OCI-LY3 (cell line): ENCODE data around the gene PPARGC1A.

ENCODE experiments used
- H2AFZ ChIP-seq: fragments of 200-600, 300-600 bp; shearing (Covaris generic); 2 replicates; pipeline ENCODE4 v1.6.0; 2014; ENCODE audit warnings: antibody characterized with exemption, low read depth, low read length
- H3K27ac ChIP-seq: fragments of 200-600, 300-600 bp; sonication (generic); 2 replicates; pipeline ENCODE4 v1.5.1; 2014; ENCODE audit warnings: mild to moderate bottlenecking, low read length, moderate library complexity, mixed read lengths
- H3K27me3 ChIP-seq: fragments of 200-600, 300-600 bp; sonication (generic); 2 replicates; pipeline ENCODE4 v1.6.1; 2014; ENCODE audit warnings: low read depth, low read length, mixed read lengths
- H3K36me3 ChIP-seq: fragments of 200-600, 300-600 bp; sonication (generic); replicated peaks from 2 replicates; pipeline ENCODE3; 2014; ENCODE audit warnings: low read depth, low read length, mixed read lengths
- H3K4me1 ChIP-seq: fragments of 300-600, 200-600 bp; sonication (generic); 2 replicates; pipeline ENCODE4 v1.6.1; 2014; ENCODE audit warnings: low read length, mixed read lengths
- H3K4me2 ChIP-seq: fragments of 200-600, 300-600 bp; sonication (generic); 2 replicates; pipeline ENCODE4 v1.6.1; 2014; ENCODE audit warnings: low read length, mixed read lengths
- H3K4me3 ChIP-seq: fragments of 300-600, 200-600 bp; sonication (generic); 2 replicates; pipeline ENCODE4 v1.5.1; 2014; ENCODE audit warnings: antibody characterized with exemption, mild to moderate bottlenecking, low read length, moderate library complexity
- H3K79me2 ChIP-seq: fragments of 300-600, 200-600 bp; shearing (Covaris generic); 2 replicates; pipeline ENCODE4 v1.6.1; 2014; ENCODE audit warnings: mild to moderate bottlenecking, low read length, mixed read lengths
- H3K9ac ChIP-seq: fragments of 300-600, 200-600 bp; shearing (Covaris generic); 2 replicates; pipeline ENCODE4 v1.6.0; 2014; ENCODE audit warnings: mild to moderate bottlenecking, low read length, moderate library complexity
- H3K9me3 ChIP-seq: fragments of 200-600, 300-600 bp; shearing (Covaris generic); 2 replicates; pipeline ENCODE4 v1.6.1; 2014; ENCODE audit warnings: low read length, mixed read lengths; ENCODE audit not compliant: insufficient read depth
- H4K20me1 ChIP-seq: fragments of 200-600, 300-600 bp; sonication (generic); 2 replicates; pipeline ENCODE4 v1.6.1; 2016; ENCODE audit warnings: low read length, mixed read lengths; ENCODE audit not compliant: insufficient read depth
- EZH2phosphoT487 ChIP-seq: fragments of 200-600 bp; shearing (Covaris generic); IDR thresholded peaks from 2 replicates; pipeline ENCODE4 v1.6.1; 2018; ENCODE audit warnings: antibody characterized with exemption, mixed run types, low read depth
- TF ChIP-seq, protein P1 (sequence below): fragments of 200-600, 300-600 bp; sonication (generic); IDR thresholded peaks from 2 replicates; pipeline ENCODE4 v1.5.1; 2014; ENCODE audit warnings: antibody characterized with exemption, low read length, low read depth

Gene PPARGC1A

DNA sequence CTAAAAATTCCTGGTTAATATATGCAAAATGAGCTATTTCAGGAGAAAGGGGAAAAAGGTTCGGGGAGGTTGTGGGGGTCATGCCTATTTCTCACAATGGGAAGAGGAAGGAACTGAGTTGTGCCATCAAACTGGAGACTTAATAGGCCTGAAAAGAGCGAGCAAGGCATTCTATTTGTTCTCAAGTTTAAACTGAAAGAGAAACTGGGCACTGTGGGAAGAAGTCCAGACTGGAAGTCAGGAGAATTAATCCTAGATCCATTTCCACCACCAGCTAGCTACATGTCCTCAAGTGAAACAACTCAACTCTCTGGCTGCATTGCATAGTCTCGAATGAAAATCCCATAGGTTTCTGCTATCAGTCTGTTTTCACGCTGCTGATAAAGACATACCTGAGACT lies 50.6 kb downstream of the PPARGC1A start:
- Histone ChIP-seq H3K4me2 (no peak overlapping the region), H2AFZ (no peak overlapping the region), H3K9me3 (no peaks in the 10 kb centered on the region), H4K20me1 (no peaks in the 10 kb centered on the region), H3K79me2 (no peaks in the 10 kb centered on the region), H3K27ac (no peak overlapping the region), H3K4me1 (no peaks in the 10 kb centered on the region), H3K27me3 (no peaks in the 10 kb centered on the region), H3K9ac (no peak overlapping the region), H3K4me3 (no peak overlapping the region), H3K36me3 (no peaks in the 10 kb centered on the region)
- no peak for TF ChIP-seq EZH2phosphoT487
- TF ChIP-seq, protein P1, sequence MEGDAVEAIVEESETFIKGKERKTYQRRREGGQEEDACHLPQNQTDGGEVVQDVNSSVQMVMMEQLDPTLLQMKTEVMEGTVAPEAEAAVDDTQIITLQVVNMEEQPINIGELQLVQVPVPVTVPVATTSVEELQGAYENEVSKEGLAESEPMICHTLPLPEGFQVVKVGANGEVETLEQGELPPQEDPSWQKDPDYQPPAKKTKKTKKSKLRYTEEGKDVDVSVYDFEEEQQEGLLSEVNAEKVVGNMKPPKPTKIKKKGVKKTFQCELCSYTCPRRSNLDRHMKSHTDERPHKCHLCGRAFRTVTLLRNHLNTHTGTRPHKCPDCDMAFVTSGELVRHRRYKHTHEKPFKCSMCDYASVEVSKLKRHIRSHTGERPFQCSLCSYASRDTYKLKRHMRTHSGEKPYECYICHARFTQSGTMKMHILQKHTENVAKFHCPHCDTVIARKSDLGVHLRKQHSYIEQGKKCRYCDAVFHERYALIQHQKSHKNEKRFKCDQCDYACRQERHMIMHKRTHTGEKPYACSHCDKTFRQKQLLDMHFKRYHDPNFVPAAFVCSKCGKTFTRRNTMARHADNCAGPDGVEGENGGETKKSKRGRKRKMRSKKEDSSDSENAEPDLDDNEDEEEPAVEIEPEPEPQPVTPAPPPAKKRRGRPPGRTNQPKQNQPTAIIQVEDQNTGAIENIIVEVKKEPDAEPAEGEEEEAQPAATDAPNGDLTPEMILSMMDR: no peak

DNA sequence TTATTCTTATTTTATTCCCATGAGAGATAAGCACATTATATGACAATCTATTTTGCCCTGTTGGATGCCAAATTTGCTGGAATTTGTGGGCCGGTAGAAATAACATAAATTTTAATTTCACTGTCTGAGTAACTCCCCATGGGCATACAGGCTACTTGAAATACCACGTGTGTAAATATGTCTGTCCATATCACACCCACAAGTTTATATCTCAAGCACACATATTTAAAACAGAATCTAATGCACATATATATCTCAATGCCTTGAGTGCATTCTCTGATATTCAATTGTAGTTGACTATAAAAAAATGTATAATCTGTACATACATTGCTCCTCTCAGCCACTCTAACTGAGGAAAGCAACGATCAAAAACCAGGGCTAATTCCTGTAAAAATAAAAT lies 51.2 kb downstream of the PPARGC1A start:
- H3K4me2 ChIP-seq: no peak overlapping the region
- no peak overlapping the region for H3K4me3 ChIP-seq
- H4K20me1 ChIP-seq: no peaks in the 10 kb centered on the region
- no peaks in the 10 kb centered on the region for H3K36me3 ChIP-seq
- H3K9me3 ChIP-seq: no peaks in the 10 kb centered on the region
- no peaks in the 10 kb centered on the region for H3K4me1 ChIP-seq
- no peak overlapping the region for H2AFZ ChIP-seq
- no peaks in the 10 kb centered on the region for H3K27me3 ChIP-seq
- no peaks in the 10 kb centered on the region for H3K79me2 ChIP-seq
- no peak for TF ChIP-seq EZH2phosphoT487
- no peak overlapping the region for H3K9ac ChIP-seq
- H3K27ac ChIP-seq: no peak overlapping the region

- Histone ChIP-seq H3K4me3 (no peak overlapping the region), H3K4me1 (no peaks in the 10 kb centered on the region), H2AFZ (no peak overlapping the region), H3K9me3 (no peaks in the 10 kb centered on the region), H3K27me3 (no peaks in the 10 kb centered on the region), H3K79me2 (no peaks in the 10 kb centered on the region), H3K27ac (no peak overlapping the region), H3K36me3 (no peaks in the 10 kb centered on the region), H4K20me1 (no peaks in the 10 kb centered on the region), H3K4me2 (no peak overlapping the region), H3K9ac (no peak overlapping the region)
- no peak for TF ChIP-seq EZH2phosphoT487
- TF ChIP-seq, protein P1: no peak
Observed at GRCh38 chr4:23838131-23838530, 51.7 kb downstream of the PPARGC1A start.

DNA sequence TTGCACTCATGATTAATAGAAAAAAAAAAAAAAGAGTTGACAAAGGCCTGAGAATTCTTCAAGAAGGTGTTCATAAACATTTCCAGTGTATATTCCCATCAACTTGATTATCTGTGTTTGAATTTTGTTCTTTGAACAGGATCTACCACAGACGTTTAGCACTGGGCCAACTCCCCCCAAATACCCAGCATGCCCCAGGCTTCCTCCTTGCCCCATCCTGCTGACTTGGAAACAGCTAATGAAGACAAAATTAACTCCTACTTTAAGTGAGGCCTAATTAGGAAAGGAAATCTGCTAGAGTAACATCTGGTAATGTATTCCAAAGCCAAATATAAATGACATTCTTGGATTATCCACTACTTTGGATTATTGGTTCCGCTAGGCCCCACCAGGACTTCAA lies 52.5 kb downstream of the PPARGC1A start:
- no peaks in the 10 kb centered on the region for H3K36me3 ChIP-seq
- no peaks in the 10 kb centered on the region for H3K27me3 ChIP-seq
- H3K79me2 ChIP-seq: no peaks in the 10 kb centered on the region
- H2AFZ ChIP-seq: no peak overlapping the region
- no peak overlapping the region for H3K4me3 ChIP-seq
- no peaks in the 10 kb centered on the region for H4K20me1 ChIP-seq
- no peaks in the 10 kb centered on the region for H3K4me1 ChIP-seq
- no peak overlapping the region for H3K27ac ChIP-seq
- TF ChIP-seq EZH2phosphoT487: no peak
- TF ChIP-seq, protein P1: no peak
- H3K9ac ChIP-seq: no peak overlapping the region
- H3K4me2 ChIP-seq: no peak overlapping the region
- H3K9me3 ChIP-seq: no peaks in the 10 kb centered on the region
